Activated T-cell treated with anti-CD3 and anti-CD28 coated beads, Interleukin-2, amount 50 U/mL, for 4 hours (primary cell): Measurements from ENCODE around the gene OR2Z1. TPM values are rescaled to one million over a fixed set of nuclear protein-coding genes. Genes with fewer than 3 reads are reported as not detected.

ENCODE experiments used
- ATAC-seq, 2 donors: fragments of 200-7000 bp; cut with Tn5 transposase; one replicate each; pipeline ENCODE4 v1.10.0; 2021
- DNase-seq: peaks from one replicate; pipeline ENCODE4 v3.0.0-alpha.2; 2020
- H3K27me3 Mint-ChIP-seq: one replicate; pipeline ENCODE4 v1.8.0; 2021; ENCODE audit warnings: low read depth, mixed read lengths
- H3K36me3 Mint-ChIP-seq: one replicate; pipeline ENCODE4 v1.8.0; 2022; ENCODE audit warnings: mixed read lengths; ENCODE audit not compliant: insufficient read depth
- H3K4me1 Mint-ChIP-seq: one replicate; pipeline ENCODE4 v1.8.0; 2021; ENCODE audit warnings: low read depth, mixed read lengths
- H3K4me3 Mint-ChIP-seq: one replicate; pipeline ENCODE4 v1.8.0; 2021; ENCODE audit warnings: mild to moderate bottlenecking, moderate library complexity, mixed read lengths
- H3K9me3 Mint-ChIP-seq: one replicate; pipeline ENCODE4 v1.8.0; 2021; ENCODE audit warnings: mixed read lengths
- total RNA-seq, 3 donors: library from RNA; stranded (reverse); gene quantifications; one replicate each; pipeline ENCODE4 v1.2.1, GENCODE V29; 2021

The OR2Z1 gene, protein sequence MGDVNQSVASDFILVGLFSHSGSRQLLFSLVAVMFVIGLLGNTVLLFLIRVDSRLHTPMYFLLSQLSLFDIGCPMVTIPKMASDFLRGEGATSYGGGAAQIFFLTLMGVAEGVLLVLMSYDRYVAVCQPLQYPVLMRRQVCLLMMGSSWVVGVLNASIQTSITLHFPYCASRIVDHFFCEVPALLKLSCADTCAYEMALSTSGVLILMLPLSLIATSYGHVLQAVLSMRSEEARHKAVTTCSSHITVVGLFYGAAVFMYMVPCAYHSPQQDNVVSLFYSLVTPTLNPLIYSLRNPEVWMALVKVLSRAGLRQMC
- total RNA-seq = not detected

DNA sequence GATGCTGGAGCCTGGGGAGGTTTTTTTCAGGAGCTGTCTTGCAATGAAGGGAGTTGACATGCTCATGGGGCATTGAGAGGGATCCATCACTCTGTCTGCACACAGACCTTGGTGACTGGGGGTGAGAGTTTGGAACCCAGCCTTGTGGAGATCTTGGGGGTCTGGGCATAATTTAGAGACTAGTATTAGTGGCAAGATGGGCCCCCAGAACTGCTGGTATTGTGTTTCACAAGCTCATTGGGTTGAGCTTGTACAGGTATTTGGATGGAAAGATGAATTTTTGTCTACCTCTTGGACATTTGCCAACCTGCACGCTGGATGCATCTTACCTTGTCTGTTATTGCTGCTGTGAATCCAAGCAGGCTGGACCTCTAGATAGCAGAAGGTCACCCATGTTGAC is at the start of gene OR2Z1:
TSS of gene OR2Z1 (plus strand) at position 301 of the 400 bp plus-strand sequence. CDS start 9,395 bp downstream, outside the sequence.
- no peak for DNase-seq
- no peaks in the 10 kb centered on the region for H3K4me1 Mint-ChIP-seq
- no peak for ATAC-seq
- H3K4me3 Mint-ChIP-seq = no peak within 1 kb of the TSS
- H3K27me3 Mint-ChIP-seq = peaks cover 8% of the 10 kb centered on the region
- H3K36me3 Mint-ChIP-seq = no peaks in the 10 kb centered on the region
- H3K9me3 Mint-ChIP-seq = peaks cover 4% of the 10 kb centered on the region

DNA sequence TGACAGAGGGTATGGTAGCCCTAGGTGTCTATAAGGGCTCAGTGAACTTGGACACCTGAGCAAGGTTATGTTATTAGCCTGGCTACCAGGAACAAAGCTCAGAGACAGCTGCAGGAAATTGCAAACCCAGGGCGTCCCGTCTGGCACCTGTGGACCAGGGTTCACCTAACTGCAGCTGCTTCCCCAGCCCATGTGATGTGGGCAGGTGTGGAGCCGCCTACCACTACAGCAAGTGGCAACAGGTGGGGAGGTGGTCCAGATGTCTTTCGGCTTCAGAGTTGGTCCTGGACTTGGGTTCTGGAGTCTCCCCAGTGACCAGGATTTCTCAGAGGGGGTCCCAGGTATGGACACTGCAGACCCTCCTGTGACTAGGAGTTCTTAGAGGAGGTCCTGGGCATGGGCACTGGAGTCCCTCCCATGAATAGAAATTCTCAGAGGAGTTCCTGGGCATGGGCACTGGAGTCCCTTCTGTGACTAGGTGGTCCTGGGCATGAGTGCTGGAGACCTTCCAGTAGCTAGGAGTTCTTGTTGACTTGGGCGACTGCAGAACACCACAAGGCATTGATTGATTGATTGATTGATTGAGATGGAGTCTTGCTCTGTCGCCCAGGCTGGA is 48.0 kb upstream of the OR2Z1 start:
- H3K27me3 Mint-ChIP-seq = no peaks in the 10 kb centered on the region
- ATAC-seq = no peak
- no peak for DNase-seq

DNA sequence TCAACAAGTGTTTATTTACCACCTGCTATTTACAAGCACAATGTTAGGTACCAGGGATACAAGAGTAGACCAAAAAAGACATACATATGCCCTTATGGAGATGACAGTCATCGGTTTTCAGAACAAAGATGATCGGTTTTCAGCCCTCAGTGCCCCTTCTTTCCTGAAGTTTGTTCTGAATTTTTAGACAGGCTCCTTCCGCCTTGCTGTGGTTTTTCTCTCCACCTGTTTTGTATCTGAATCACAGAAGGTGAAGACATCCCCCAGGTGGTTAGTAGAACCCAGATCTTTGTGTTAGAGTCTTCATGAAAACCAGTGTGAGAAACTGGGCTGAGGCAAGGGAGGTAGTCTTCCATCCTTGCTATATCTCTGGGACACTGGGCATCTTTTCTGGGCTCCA is 46.4 kb upstream of the OR2Z1 start:
- H3K4me1 Mint-ChIP-seq = peaks cover 21% of the 10 kb centered on the region
- H3K36me3 Mint-ChIP-seq = peaks cover 2% of the 10 kb centered on the region
- no peaks in the 10 kb centered on the region for H3K27me3 Mint-ChIP-seq
- peaks cover 6% of the 10 kb centered on the region for H3K9me3 Mint-ChIP-seq
- ATAC-seq = no peak
- H3K4me3 Mint-ChIP-seq = no peak overlapping the region
- no peak for DNase-seq

More for the DNA sequence above, 48.0 kb upstream of the OR2Z1 start:
- Mint-ChIP-seq H3K9me3 (peaks cover 6% of the 10 kb centered on the region), H3K4me1 (peaks cover 29% of the 10 kb centered on the region), H3K4me3 (no peak overlapping the region), H3K36me3 (peaks cover 2% of the 10 kb centered on the region)

DNA sequence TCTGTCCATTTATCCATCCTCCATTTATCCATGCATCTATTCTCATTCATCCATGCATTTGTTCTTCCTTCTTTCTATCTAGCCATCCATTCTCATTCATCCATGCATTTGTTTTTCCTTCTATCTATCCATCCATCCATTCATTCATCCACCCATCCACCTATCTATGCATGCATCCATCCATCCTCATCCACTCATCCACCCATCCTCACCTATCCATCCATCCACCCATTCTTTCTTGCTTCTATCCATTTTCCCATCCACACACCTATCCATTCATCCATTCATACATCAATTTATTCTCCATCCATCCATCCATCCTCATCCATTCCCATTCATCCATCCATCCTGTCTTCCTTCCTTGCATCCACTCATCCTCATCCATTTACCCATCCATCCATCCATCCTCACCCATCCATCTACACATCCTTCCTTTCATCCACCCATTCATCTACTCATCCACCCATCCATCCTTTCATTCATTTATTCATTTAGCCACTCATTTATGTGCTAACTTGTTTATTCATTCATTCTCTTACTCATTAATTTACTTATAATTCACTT is 43.1 kb upstream of the OR2Z1 start:
- Mint-ChIP-seq H3K27me3 (no peaks in the 10 kb centered on the region), H3K9me3 (peaks cover 14% of the 10 kb centered on the region), H3K36me3 (peaks cover 5% of the 10 kb centered on the region), H3K4me1 (peaks cover 17% of the 10 kb centered on the region), H3K4me3 (no peak overlapping the region)
- DNase-seq = no peak
- no peak for ATAC-seq

DNA sequence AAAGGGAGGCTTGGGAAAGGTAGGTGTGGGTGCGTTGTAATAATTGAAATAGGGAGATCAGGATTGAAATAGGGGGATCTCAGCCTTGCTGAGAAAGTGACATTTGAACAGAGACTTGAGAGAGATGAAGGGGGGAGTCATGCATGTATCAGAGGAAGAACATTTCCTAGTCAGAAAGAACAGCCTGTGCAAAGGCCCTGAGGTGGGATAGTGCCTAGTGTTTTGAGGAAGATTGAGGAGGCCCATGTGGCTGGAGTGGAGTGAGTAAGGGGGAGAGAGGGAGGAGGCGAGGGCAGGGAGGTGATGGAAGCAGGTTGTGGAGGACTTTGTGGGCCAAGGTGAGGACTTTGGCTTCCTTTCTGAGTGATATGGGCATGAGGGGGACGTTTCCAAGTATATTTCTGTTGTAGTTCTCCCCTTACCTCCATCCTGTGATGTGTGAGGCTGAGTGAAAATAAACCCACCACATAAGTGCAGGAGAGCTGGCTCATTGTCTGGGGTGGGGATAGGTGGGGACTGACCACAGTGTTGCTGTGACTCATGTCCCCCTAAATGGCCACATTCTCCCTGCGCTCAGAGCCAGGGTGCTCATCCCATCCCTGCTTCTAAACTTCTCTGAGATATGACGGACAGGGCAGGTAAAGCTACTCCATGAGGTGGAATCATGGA is 40.6 kb upstream of the OR2Z1 start:
- Mint-ChIP-seq H3K9me3 (peaks cover 14% of the 10 kb centered on the region), H3K36me3 (peaks cover 5% of the 10 kb centered on the region), H3K27me3 (no peaks in the 10 kb centered on the region), H3K4me3 (no peak overlapping the region), H3K4me1 (peaks cover 9% of the 10 kb centered on the region)
- DNase-seq (no peak), ATAC-seq (no peak)

DNA sequence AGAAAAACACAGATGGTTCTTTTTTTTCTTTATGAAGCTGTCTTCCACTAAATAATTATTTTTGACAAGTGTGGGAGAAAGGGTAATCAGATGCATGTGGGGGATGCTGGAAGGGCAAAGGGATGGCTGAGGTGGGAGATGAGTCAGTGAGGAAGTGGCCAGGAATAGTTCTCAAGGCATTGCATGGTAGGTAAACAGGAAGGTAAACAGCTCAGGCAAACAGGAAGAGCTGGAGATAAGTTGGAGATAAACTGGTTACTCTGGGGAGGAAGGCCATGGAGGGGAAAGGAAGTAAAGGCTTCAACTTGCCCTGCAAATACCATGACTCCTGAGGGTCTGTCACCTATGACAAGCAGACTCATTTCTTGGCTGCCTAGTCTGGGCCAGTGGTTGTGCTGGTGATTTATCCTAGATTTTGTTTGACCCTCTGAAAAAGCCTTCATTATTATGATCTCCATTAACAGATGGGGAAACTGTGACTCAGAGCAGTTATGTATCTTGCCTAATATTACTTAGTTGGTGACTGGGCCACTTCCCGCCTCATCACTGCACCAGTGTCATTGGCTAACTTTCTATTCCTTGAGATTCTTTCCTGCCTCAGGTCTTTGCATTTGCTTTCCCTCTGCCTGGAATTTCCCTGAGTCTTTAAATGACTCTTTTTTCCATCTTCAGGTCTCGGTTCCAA is 39.9 kb upstream of the OR2Z1 start:
- no peak overlapping the region for H3K4me3 Mint-ChIP-seq
- H3K4me1 Mint-ChIP-seq = peaks cover 9% of the 10 kb centered on the region
- peaks cover 14% of the 10 kb centered on the region for H3K9me3 Mint-ChIP-seq
- H3K36me3 Mint-ChIP-seq = peaks cover 5% of the 10 kb centered on the region
- no peak for DNase-seq
- ATAC-seq = no peak
- no peaks in the 10 kb centered on the region for H3K27me3 Mint-ChIP-seq

DNA sequence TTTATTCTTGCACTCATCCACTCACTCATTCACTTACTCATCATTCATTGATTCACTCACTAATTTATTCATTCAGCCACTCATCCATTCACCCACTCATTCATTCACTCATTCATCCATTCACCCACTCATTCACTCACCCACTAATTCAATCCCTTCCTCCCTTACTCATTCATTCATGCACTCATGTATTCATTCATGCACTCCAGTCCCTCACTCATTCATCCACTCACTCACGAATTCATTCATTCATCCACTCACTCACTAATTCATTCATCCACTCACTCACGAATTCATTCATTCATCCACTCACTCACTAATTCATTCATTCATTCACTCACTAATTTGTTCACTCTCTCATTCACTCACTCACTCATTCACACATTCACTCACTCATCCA is 39.0 kb upstream of the OR2Z1 start:
- ATAC-seq = no peak
- H3K4me3 Mint-ChIP-seq = no peak overlapping the region

DNA sequence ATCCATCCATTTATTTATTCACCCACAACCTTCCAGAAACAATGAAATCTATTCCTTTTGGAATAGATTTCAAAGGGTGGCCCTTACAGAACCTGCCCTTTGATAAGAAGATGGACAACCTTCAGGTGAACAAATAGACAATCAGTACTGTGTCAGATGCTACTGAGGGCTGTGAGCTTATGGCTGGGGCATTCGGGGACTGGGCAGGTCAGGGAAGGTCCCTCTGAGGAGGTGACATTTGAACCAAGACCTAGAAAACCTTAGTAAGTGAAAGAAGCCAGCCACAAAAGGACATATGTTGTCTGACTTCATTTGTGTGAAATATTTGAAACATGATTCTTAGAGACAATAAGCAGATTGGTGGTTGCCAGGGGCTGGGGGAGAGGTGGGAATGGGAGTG is 38.5 kb upstream of the OR2Z1 start:
- Mint-ChIP-seq H3K4me1 (peaks cover 9% of the 10 kb centered on the region), H3K9me3 (peaks cover 12% of the 10 kb centered on the region), H3K27me3 (no peaks in the 10 kb centered on the region), H3K4me3 (no peak overlapping the region), H3K36me3 (peaks cover 5% of the 10 kb centered on the region)
- ATAC-seq (no peak), DNase-seq (no peak)

More for the DNA sequence above, 39.0 kb upstream of the OR2Z1 start:
- H3K27me3 Mint-ChIP-seq = no peaks in the 10 kb centered on the region
- peaks cover 9% of the 10 kb centered on the region for H3K4me1 Mint-ChIP-seq
- DNase-seq = no peak
- peaks cover 5% of the 10 kb centered on the region for H3K36me3 Mint-ChIP-seq
- H3K9me3 Mint-ChIP-seq = peaks cover 14% of the 10 kb centered on the region

DNA sequence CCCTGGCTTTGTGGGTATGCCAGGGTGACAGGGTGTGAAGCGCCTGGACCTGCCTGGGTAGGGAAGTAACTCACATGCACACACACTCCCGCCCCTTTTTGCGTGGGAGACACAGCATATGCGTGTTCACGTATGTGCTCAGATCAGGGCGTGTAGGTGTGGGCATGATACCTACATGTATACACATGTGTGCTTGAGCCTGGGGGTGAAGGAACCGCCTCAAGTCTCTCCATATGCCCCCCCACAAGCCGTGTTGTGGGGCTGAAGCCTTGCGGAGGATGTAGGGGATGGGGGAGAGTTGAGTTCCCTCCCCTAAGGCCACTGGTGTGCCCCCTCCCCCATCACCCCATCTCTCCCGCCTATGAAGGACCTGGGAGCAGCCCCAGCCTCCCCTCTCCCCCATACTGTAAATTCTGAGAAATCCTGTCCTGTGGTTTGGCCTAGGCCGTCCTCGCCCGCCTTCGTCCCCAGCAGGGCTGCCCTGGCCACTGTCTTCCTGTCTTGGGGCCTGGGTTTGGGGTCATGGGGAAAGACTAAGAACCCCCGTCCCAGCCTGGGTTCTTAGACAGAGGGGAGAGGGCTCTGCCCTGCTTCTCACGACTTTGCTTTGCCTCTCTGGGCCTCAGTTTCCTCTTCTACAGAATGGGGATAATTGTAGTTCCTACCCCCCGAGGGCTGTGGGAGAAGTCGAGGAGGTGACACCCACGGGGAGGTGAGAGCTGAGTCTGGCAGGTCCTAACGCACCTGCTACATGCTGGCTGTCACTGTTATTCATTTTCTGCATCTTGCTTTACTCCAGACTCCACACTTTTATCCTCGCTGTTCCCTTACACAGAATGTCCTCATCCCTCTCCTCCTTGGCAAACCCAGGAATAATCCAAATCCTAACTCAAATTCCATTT is 37.2 kb upstream of the OR2Z1 start:
- ATAC-seq = no peak
- Mint-ChIP-seq H3K9me3 (peaks cover 8% of the 10 kb centered on the region), H3K27me3 (peaks cover under 1% of the 10 kb centered on the region), H3K36me3 (peaks cover 3% of the 10 kb centered on the region), H3K4me3 (no peak overlapping the region), H3K4me1 (peaks cover 9% of the 10 kb centered on the region)
- no peak for DNase-seq

DNA sequence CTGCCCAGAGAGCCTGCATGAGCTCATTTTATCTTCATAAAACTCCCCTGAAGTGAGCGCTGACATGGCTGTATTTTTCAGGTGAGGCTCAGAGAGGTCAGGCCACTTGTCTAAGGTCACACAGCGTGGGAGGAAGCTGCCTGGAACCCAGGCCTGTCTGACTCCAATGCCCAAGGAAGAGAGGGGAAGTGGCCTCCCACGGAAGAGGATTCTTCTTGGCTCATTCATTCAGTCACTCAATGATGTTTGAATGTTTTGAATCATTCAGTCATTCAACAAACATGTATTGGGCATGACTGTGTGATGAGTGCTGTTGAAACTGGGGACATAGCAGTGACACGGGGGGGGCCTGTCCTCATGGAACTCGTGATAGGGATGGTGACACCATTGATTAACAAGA is 34.9 kb upstream of the OR2Z1 start:
- H3K4me3 Mint-ChIP-seq = no peak overlapping the region
- H3K27me3 Mint-ChIP-seq = peaks cover 1% of the 10 kb centered on the region
- peaks cover 4% of the 10 kb centered on the region for H3K4me1 Mint-ChIP-seq
- ATAC-seq (no peak), DNase-seq (no peak)
- no peaks in the 10 kb centered on the region for H3K9me3 Mint-ChIP-seq
- no peaks in the 10 kb centered on the region for H3K36me3 Mint-ChIP-seq

DNA sequence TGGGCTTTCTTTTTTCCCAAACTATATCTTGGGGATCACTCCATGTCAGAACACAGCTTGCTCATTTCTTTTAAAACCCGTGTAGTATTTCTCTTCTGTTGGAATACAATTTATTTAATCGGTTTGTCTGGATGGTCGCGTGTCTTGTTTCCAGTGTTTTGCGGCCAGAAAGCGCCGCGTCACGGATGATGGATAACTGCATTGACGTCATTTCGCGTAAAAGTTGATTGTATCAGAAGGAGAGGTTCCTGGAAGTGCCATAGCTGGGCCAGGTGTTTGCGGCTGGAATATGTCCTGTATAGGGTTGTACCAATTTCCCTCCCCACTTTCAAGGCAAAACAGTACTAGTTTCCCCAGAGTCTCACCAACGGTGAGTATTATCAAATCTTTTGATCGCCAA is 32.5 kb upstream of the OR2Z1 start:
- no peak for DNase-seq
- Mint-ChIP-seq H3K4me3 (no peak overlapping the region), H3K36me3 (no peaks in the 10 kb centered on the region), H3K9me3 (no peaks in the 10 kb centered on the region), H3K27me3 (peaks cover 5% of the 10 kb centered on the region), H3K4me1 (peaks cover 5% of the 10 kb centered on the region)
- ATAC-seq = no peak

DNA sequence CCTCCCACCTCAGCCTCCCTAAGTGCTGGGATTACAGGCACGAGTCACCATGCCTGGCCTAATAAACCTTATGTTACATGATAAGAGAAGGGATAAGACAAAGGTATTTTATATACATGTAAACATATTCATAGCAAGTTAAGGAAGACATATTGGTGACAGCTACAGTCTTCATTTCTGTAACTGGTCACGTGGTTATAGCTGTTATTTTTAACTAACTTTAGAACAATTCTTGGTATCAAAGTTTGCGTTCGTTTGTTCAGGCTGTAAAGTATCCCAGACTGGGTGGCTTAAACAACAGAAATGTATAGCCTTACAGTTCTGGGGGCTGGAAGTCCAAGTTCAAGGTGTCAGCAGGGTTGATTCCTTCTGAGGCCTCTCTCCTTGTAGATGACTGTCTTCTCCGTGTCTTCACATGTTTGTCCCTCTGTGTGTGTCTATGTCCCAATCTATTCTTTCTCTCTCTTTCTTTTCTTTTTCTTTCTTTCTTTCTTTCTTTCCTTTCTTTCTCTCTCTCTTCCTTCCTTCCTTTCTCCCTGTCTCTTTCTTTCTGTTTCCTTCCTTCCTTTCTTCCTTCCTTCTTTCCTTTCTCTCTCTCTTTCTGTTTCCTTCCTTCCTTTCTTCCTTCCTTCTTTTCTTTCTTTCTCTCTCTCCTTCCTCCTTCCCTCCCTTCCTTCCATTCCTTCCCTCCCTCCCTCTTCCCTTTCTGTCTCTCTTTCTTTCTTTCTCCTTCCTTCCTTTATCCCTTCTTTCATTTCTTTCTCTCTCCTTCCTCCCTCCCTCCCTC is 30.5 kb upstream of the OR2Z1 start:
- Mint-ChIP-seq H3K4me3 (no peak overlapping the region), H3K36me3 (no peaks in the 10 kb centered on the region), H3K9me3 (no peaks in the 10 kb centered on the region), H3K27me3 (peaks cover 10% of the 10 kb centered on the region), H3K4me1 (peaks cover 16% of the 10 kb centered on the region)
- ATAC-seq (no peak), DNase-seq (no peak)

DNA sequence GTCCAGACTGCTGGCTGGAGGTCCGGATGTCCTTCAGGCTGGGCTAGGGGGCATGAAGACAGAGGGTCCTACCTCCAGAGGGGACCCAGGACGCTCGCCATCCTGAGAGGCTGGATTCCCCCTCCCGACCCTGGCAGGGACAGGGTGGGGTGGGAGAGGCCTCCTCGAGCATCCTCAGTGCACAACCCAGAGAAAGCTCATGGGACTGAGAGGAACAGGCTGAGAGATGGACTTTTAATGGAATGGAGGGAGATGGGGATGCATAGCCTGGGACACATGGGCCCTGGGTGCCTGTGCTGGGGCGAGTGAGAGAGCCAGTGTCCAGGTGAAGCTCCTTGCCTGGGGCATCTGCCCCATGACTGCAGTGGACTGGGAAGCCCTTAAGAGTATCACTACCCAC is 25.9 kb upstream of the OR2Z1 start:
- Mint-ChIP-seq H3K27me3 (peaks cover 10% of the 10 kb centered on the region), H3K4me3 (no peak overlapping the region), H3K4me1 (peaks cover 37% of the 10 kb centered on the region), H3K36me3 (no peaks in the 10 kb centered on the region), H3K9me3 (no peaks in the 10 kb centered on the region)
- DNase-seq (no peak), ATAC-seq (no peak)
